D721Med (cell line): ENCODE measurements around the gene ANO6.

ENCODE experiments used
- DNase-seq: peaks from one replicate; pipeline ENCODE4 v3.0.0; 2011; ENCODE audit warnings: low spot score; ENCODE audit not compliant: insufficient read length
- FAIRE-seq: peaks from 2 replicates; lab custom pipeline; 2011; peaks lifted over from hg19 to GRCh38; lab: Jason Lieb, UNC
- CTCF ChIP-seq: IDR thresholded peaks from 2 replicates; pipeline ENCODE4 v1.5.1; 2012; ENCODE audit warnings: mild to moderate bottlenecking, control low read depth; ENCODE audit not compliant: insufficient read depth; ENCODE audit errors: missing control alignments

Gene ANO6

GRCh38 chr12:45477526-45477925 lies 261.6 kb downstream of the ANO6 start:
- no peak for TF ChIP-seq CTCF
- DNase-seq = no peak
- no peak for FAIRE-seq

- no peak for TF ChIP-seq CTCF
- FAIRE-seq (no peak), DNase-seq (no peak)
Measured at GRCh38 chr12:45478931-45479330, 263.0 kb downstream of the ANO6 start.

GRCh38 chr12:45481746-45482145 lies 265.9 kb downstream of the ANO6 start:
- FAIRE-seq (no peak), DNase-seq (no peak)
- no peak for TF ChIP-seq CTCF

- no peak for TF ChIP-seq CTCF
- DNase-seq (no peak), FAIRE-seq (no peak)
Measured at GRCh38 chr12:45483571-45483970, 267.7 kb downstream of the ANO6 start.
